Measurements from ENCODE around the gene SMAD2.

SMAD2 gene

DNA sequence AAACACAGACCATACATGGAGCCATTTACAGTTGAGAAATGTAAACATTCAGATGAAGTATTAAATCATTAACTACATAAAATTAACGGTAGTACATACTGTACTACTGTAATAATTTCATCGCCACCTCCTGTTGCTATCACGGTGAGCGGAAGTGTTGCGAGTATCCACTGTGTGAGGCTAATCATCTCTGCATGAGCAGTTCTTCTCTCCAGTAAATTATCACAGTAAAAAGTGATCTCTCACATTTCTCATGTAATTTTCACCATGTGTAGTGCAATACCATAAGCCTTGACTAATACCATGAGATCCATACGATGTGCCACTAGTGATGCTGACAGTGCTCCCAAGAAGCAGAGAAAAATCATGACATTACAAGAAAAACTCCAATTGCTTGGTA lies 21.9 kb downstream of the SMAD2 start:
- no peak for TF ChIP-seq CTCF (IDR thresholded peaks at IDR 0.05; ENCODE audit: low read depth, low read length)
- H3K4me3 ChIP-seq (ENCODE audit: low read depth, low read length): no peak overlapping the region

- TF ChIP-seq CTCF (IDR thresholded peaks at IDR 0.05; ENCODE audit: low read depth, low read length): no peak
- no peak overlapping the region for H3K4me3 ChIP-seq (ENCODE audit: low read depth, low read length)
These were observed 24.1 kb downstream of the SMAD2 start for GRCh38 chr18:47906408-47906807.

DNA sequence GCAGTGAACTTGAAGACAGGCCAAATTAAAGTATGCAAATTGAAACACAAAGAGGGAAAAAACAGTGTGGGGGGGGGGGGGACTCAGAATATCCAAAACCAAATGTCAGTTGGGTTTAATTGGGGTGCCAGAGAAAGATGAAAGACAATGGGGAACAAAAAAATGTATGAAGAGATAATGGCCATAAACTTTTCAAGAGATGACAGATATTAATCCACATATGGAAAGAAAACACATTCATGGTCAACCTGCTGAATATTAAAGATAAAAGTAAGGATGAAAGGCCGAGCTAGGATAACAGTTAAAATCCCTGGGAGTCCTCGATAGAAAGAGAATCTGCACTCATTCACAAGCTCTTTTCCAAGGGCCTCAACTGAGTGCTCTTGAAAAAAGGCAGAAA lies 26.6 kb downstream of the SMAD2 start:
- H3K4me3 ChIP-seq (ENCODE audit: low read depth, low read length): no peak overlapping the region
- TF ChIP-seq CTCF (IDR thresholded peaks at IDR 0.05; ENCODE audit: low read depth, low read length): no peak

DNA sequence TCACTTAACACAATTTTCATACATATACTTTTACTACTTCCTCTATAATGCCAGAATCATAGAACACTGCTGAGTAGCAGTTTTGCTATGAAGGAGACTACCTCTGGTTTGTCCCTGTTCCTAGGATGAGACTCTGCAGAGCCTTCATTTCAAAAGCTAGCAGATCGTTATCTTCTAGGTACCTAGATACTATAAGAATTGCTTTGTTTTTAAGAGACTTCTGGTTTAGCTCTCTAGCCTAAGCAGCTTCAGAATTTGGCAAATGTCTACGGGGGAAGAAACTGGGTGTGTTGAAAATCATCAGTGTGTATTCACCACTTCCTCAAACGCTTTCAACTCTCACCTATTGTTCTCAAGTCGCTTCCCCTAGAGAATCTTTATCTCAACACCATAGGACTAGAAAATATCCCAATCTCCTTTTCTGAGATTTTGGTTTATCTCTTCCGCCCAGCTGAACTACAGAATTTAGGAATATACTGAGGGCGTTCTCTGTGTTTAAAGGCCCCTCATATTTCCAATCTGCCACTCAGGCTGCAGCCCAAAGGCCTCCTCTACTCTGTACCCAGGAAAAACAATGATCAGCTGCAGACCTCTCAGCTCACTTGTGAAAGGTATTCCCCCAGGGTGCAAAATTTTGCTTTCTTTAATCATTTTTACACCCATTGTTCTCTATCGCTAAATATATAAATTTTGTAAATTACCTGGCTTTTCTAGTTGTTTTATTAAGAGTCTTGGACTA lies 28.7 kb downstream of the SMAD2 start:
- no peak overlapping the region for H3K4me3 ChIP-seq (ENCODE audit: low read depth, low read length)

GRCh38 chr18:47899107-47899840 lies 31.2 kb downstream of the SMAD2 start:
- H3K4me3 ChIP-seq (ENCODE audit: low read depth, low read length): no peak overlapping the region
- TF ChIP-seq CTCF (IDR thresholded peaks at IDR 0.05; ENCODE audit: low read depth, low read length): no peak

More for the DNA sequence above, 28.7 kb downstream of the SMAD2 start:
- TF ChIP-seq CTCF (IDR thresholded peaks at IDR 0.05; ENCODE audit: low read depth, low read length): no peak

- H3K4me3 ChIP-seq (ENCODE audit: low read depth, low read length): no peak overlapping the region
- no peak for TF ChIP-seq CTCF (IDR thresholded peaks at IDR 0.05; ENCODE audit: low read depth, low read length)
These were observed 31.8 kb downstream of the SMAD2 start for GRCh38 chr18:47898696-47899095.

GRCh38 chr18:47898055-47898454 lies 32.4 kb downstream of the SMAD2 start:
- no peak for TF ChIP-seq CTCF (IDR thresholded peaks at IDR 0.05; ENCODE audit: low read depth, low read length)
- no peak overlapping the region for H3K4me3 ChIP-seq (ENCODE audit: low read depth, low read length)
